ENCODE measurements around the gene APOBEC2.

APOBEC2 gene

DNA sequence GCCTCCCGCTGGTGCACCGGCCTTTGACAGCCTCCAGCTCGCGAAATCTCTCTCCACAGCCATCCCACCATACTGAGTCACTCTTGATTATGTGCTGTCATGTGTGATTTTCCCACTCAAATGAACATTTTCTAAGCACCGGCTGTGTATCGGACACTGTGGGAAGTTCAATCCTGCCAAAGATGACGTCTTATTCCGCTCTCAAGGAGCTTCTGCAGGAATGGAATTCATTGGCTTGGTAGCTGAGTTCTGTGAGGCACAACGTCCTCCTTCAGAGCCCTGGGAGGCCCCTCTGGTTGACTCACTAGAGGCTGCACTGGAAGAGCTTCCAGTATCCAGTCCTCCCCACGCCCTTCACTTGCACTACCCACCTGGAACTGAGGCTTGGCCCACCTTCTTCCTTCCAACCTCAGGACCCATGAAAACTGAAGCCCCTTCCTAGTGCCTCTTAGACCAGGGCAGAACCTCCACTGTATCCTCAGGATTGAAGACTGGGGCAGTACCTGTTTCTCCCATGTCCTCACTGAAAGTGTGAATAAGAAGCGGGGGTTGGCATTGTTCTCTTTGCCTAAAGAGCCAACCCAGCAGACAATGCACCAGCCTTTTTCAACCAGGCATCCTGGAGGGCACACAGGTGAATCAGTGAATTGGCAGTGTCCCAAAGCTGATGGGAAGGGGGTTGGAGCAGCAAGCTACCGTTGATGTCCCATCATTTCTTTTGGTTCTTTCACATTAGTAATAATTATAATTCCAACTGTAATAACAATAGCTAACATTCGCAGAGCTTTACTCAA, 15.7 kb upstream of the APOBEC2 start:
- no peak for DNase-seq (ENCODE audit: low spot score)

- DNase-seq (ENCODE audit: low spot score), result no peak
These were observed 14.8 kb upstream of the APOBEC2 start for GRCh38 chr6:41038205-41038604.

- no peak for DNase-seq (ENCODE audit: low spot score)
These were observed 13.7 kb upstream of the APOBEC2 start, which contains the start of gene UNC5CL for GRCh38 chr6:41039060-41039998. Gene UNC5CL (minus strand): TSS chr6:41039221. CDS start chr6:41035074, 4,147 bp downstream.

GRCh38 chr6:41040101-41040939, 12.7 kb upstream of the APOBEC2 start:
- DNase-seq (ENCODE audit: low spot score), result no peak

- DNase-seq (ENCODE audit: low spot score), result no peak
These were observed 12.0 kb upstream of the APOBEC2 start for GRCh38 chr6:41040940-41041536.

DNA sequence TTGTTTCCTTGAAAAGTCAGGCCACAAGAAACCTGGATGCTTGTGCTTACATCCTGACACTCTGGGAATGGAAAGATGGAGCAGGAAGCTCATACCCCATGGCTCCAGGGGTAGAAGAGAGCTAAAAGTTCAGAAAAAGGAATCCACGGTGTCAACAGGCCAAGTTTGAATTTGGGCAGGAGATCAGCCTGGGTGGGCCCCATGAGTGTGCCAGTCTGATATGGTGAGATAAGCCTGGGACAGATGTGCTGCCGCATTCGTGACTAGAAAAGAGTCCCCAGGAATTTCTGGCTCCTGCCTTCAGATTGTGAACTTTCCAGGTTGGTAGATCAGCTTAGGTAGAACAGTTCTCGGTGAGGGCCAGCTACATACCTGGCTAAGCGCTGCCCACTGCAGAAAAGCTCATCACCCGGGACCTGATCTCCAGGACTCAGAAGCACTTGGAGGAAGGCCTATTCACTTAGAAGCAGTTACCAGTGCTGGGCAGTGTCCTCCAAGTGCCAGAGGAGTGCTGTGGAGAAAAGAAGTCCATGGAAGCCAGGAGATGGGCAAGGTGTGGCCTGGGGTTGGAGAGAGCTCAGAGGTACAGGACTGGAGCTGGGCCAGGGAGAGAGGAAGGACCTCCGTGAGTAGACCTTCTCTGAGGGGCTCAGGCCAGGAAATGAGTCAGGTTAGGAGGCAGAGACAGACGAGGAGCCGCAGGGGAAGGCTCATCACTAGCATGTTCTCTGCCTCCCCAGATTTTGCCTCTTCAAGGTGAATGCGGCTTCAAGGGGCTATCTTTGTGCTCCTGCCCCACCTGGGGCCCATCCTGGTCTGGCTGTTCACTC, 10.6 kb upstream of the APOBEC2 start, which contains the start of gene TSPO2:
TSS of gene TSPO2 (plus strand) at position 242 of the 830 bp plus-strand sequence. CDS start at position 761, 519 bp downstream.
- peak; percentile 41 for DNase-seq (ENCODE audit: low spot score)

GRCh38 chr6:41043151-41043550, 9.9 kb upstream of the APOBEC2 start:
- DNase-seq (ENCODE audit: low spot score), result no peak

- DNase-seq (ENCODE audit: low spot score), result no peak
These were observed 7.3 kb upstream of the APOBEC2 start for GRCh38 chr6:41045664-41046063.

DNA sequence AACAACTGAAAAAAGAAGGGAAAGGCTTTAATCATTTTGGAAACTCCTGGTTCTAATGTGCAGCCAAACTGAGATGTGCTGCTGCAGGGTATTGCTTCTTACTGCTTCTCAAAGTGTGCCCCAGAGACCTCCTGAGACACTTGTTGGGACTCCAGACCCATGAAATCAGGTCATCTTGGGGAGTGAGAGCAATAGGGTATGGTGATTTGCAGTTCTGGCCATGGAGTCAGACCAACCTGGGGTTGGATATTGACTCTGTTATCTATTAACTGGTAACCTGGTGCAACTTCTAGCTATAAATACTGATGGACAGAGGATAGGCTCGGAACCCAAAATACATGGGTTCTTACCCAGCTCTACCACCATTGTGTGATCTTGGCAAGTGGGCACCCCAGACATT, 6.9 kb upstream of the APOBEC2 start:
- DNase-seq (ENCODE audit: low spot score), result no peak

GRCh38 chr6:41047306-41047705, 5.7 kb upstream of the APOBEC2 start:
- peak; percentile 30 for DNase-seq (ENCODE audit: low spot score)

DNA sequence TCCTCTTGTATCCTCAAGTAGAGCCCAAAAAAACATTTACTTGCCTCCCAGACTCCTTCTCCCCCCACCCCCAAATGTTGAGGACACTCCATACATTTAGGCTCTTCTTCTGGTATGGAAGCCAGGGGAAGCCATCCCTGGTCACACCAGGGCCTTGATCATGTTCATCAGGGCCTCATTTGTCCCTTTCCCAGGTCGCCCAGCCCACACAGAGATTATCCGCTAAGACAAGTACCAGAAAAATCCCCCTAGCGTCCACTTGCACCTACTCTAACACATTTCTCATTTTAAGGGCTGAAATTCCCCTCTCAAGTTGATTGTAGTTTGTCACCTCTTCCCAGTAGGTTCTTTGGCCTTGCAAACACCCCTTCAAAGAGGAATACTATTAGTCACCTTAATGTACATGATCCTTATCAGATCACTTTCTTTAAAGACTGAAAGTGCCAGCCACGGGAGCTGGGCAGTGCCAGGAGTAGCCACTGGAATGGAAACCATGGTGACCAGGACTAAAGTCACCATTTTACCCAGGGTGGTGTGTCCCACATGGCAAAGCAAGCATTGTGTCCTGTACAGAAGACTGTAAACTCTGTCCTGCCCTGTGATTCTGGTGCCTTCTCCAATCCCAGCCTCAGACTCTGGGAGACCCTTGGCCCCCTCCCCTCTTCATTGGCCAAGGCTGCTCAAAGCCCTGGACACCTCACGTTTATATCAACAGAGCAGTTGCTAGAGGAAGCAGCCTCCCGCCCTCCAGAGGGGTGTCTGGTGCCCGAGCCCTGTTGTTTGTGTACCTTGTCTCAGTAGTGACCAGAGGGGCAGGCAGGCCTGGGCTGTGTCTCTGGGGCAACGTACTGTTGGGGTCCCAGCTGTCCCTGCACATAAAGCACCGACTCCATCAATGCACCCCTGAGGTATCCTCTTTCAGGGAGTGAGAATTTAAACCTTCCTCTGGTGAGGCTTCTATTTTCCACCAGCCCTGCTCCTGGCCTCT, 5.0 kb upstream of the APOBEC2 start:
- DNase-seq (ENCODE audit: low spot score), result peak; percentile 44

DNA sequence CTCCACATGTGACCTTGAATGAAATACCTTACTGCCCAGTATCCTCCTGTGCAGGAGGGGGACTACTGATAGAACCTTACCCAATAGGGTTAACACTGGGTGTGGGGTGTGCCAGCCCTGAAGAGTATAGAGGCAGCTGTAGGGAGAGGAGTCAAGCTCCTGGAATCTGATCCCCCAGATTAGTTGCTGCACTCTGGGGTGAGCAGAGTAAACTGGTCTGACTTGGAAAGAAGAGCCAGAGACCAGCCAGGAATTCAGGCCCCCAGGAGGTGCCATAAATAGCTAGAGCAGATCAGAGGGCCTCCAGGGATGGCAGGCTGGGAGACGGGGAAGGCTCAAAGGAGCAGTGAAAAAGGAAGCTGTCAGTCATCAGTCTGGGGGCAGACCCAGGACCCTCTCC, 3.5 kb upstream of the APOBEC2 start:
- DNase-seq (ENCODE audit: low spot score), result peak; percentile 54

GRCh38 chr6:41049955-41050354, 3.0 kb upstream of the APOBEC2 start:
- DNase-seq (ENCODE audit: low spot score), result peak; percentile 22

DNA sequence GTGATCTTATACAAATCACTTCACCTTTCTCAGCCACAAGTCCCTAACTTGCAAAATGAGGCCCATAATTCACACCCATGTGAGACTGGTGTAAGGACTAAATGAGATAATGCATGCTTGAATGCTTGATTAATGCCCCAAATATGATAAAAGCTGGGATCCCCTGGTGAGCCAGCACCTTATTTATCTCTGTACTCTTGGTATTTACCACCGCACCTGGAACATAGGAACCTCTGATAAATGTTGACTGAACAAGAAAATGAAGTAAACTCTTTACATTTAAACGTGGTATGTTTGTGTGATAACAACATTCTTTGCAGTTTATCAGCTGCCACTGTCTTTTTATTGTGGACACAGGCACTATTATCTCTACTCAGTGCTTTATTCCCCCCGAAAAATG, 2.5 kb upstream of the APOBEC2 start:
- peak; percentile 22 for DNase-seq (ENCODE audit: low spot score)

GRCh38 chr6:41051873-41052272, 1.1 kb upstream of the APOBEC2 start:
- no peak for DNase-seq (ENCODE audit: low spot score)

DNA sequence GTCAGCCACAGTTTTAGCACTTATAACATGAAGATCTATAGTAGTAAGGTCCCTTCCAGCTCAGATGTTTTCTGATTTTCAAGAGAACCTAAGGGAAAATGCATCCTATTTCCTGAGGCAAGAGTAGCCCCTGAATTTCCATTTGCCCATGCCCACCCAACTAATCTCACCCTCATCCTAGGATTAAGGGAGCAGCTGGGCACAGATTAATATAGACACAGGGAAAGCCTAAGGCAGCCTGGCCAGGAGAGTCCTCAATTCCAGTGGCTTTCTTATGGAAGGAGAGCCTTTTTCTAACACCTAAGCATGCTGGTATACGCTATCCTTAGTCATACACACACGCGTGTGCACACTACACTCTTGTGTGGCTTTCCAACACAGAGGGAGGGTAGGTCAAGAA, 1.5 kb downstream of the APOBEC2 start:
- no peak for DNase-seq (ENCODE audit: low spot score)

GRCh38 chr6:41055149-41055548, 2.1 kb downstream of the APOBEC2 start:
- no peak for DNase-seq (ENCODE audit: low spot score)

GRCh38 chr6:41056768-41057490, 3.9 kb downstream of the APOBEC2 start:
- DNase-seq (ENCODE audit: low spot score), result no peak

GRCh38 chr6:41058783-41059181, 5.8 kb downstream of the APOBEC2 start:
- DNase-seq (ENCODE audit: low spot score), result no peak

All from left forelimb (tissue), 1 donor.